Measurements from ENCODE around the gene ALDH8A1.

- no peak for TF ChIP-seq CTCF (IDR thresholded peaks at IDR 0.05; ENCODE audit: insufficient read depth, low read length)
- TF ChIP-seq GABPA (IDR thresholded peaks at IDR 0.05; ENCODE audit: low read depth): no peak
- no peak for TF ChIP-seq POLR2AphosphoS5 (IDR thresholded peaks at IDR 0.05; ENCODE audit: low read depth)
- TF ChIP-seq SPI1 (IDR thresholded peaks at IDR 0.05; ENCODE audit: borderline replicate concordance, low read depth): no peak
Measured at GRCh38 chr6:134880487-134881190, 69.3 kb downstream of the ALDH8A1 start.

All from HL-60 (cell line).